ENCODE measurements around the gene TMEM214. TPM values are rescaled to one million over a fixed set of nuclear protein-coding genes. Genes with fewer than 3 reads are reported as not detected.

The TMEM214 gene
- total RNA-seq, 1 donor from 2014 or later = 68.0 TPM

GRCh38 chr2:27051902-27052645 is 19.3 kb downstream of the TMEM214 start:
- H3K9me3 ChIP-seq = no peaks in the 10 kb centered on the region
- peak overlapping the region; percentile 85 for H3K4me3 ChIP-seq
- peaks cover 13% of the 10 kb centered on the region for H3K4me1 ChIP-seq
- H3K27me3 ChIP-seq = no peaks in the 10 kb centered on the region
- intact Hi-C loops (cut with DNase I) = no loop called here
- ATAC-seq (no peak), DNase-seq (peak; percentile 82)
- TF ChIP-seq CTCF (IDR thresholded peaks at IDR 0.05) = no peak
- H3K36me3 ChIP-seq = peaks cover 37% of the 10 kb centered on the region
- peak overlapping the region; percentile 78 for H3K27ac ChIP-seq

DNA sequence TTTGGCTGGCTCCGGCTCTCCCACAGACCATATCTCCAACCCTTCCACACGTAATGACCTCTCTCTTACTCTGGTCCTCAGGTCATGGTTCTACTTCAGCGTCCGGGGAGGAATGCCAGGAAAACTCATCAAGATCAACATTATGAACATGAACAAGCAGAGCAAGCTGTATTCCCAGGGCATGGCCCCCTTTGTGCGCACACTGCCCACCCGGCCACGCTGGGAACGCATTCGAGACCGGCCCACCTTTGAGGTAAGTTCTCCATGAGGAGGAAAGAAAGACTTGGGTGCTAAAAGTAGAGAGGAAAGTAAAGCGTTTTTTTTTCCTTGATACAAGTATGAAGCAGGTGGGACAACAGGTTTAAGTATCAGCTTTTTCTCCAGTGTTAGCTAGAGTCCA is 20.6 kb downstream of the TMEM214 start:
- no peaks in the 10 kb centered on the region for H3K9me3 ChIP-seq
- H3K27me3 ChIP-seq = no peaks in the 10 kb centered on the region
- H3K27ac ChIP-seq = no peak overlapping the region
- ATAC-seq (no peak), DNase-seq (no peak)
- H3K36me3 ChIP-seq = peaks cover 41% of the 10 kb centered on the region
- no peak for TF ChIP-seq CTCF (IDR thresholded peaks at IDR 0.05)
- intact Hi-C loops (cut with DNase I) = no loop called here
- no peak overlapping the region for H3K4me3 ChIP-seq
- peaks cover 13% of the 10 kb centered on the region for H3K4me1 ChIP-seq

DNA sequence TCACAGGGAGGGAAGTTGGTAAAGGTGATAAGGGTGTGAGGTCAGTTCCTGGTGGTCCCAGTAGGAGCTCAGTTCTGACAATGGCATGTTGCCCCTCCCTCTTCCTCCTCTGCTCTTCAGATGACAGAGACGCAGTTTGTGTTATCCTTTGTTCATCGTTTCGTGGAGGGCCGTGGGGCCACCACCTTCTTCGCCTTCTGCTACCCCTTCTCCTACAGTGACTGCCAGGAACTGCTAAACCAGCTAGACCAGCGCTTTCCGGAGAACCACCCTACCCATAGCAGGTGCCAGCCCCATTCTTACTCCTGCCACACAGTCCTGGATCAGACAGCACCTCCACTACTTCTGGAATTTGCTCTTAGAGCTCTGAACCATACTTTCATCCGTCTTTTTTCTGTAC is 21.0 kb downstream of the TMEM214 start:
- Histone ChIP-seq H3K27ac (no peak overlapping the region), H3K36me3 (peaks cover 44% of the 10 kb centered on the region)
- intact Hi-C loops (cut with DNase I) = no loop called here

DNA sequence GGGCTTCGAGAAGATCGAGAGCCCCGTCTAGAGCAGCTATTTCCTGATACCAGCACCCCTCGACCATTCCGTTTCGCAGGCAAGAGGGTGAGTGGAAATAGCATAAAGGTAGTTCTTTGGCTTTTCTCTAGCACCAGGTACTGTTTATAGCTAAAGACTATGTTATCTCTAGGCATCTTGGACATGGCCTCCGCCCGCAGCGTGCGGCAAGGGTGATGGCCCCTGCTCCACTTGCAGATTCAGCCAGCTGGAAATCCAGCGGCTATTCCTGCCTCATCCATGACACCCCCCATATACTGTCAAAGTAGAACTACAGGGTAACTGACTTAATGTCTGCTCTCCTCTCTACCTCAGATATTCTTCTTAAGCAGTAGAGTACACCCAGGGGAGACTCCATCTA is 22.0 kb downstream of the TMEM214 start:
- Histone ChIP-seq H3K9me3 (no peaks in the 10 kb centered on the region), H3K4me3 (no peak overlapping the region), H3K27me3 (no peaks in the 10 kb centered on the region), H3K36me3 (peaks cover 50% of the 10 kb centered on the region), H3K4me1 (peaks cover 6% of the 10 kb centered on the region), H3K27ac (no peak overlapping the region)
- ATAC-seq = no peak
- no peak for DNase-seq
- intact Hi-C loops (cut with DNase I) = no loop called here
- no peak for TF ChIP-seq CTCF (IDR thresholded peaks at IDR 0.05)

More for the DNA sequence above, 21.0 kb downstream of the TMEM214 start:
- TF ChIP-seq CTCF (IDR thresholded peaks at IDR 0.05) = no peak
- DNase-seq (no peak), ATAC-seq (no peak)
- H3K4me1 ChIP-seq = peaks cover 13% of the 10 kb centered on the region
- H3K9me3 ChIP-seq = no peaks in the 10 kb centered on the region
- H3K4me3 ChIP-seq = no peak overlapping the region
- H3K27me3 ChIP-seq = no peaks in the 10 kb centered on the region

DNA sequence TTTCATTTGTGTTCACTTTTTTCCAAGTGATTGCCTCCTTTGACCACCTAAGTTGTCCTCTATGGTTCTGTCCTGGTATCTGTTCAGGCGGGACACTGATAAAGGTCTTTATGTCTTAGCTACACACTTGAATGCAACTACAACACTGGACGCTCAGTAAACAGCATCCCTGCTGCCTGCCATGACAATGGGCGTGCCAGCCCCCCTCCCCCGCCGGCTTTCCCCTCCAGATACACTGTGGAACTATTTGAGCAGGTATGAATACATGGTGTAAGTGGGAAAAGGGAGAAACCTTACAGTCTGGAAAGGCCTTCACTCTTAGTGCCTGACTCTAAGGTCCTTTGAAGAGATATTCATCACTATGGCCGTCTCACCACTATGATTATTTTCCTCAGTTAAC is 24.4 kb downstream of the TMEM214 start:
- peaks cover 2% of the 10 kb centered on the region for H3K4me1 ChIP-seq
- peaks cover 50% of the 10 kb centered on the region for H3K36me3 ChIP-seq
- no peaks in the 10 kb centered on the region for H3K27me3 ChIP-seq
- DNase-seq (no peak), ATAC-seq (no peak)
- H3K9me3 ChIP-seq = no peaks in the 10 kb centered on the region
- H3K4me3 ChIP-seq = no peak overlapping the region
- no peak for TF ChIP-seq CTCF (IDR thresholded peaks at IDR 0.05)
- no peak overlapping the region for H3K27ac ChIP-seq
- intact Hi-C loops (cut with DNase I) = no loop called here

All from upper lobe of right lung (tissue), 1 donor.